Psoas muscle (tissue), 8 donors: ENCODE data around the gene NFATC2. TPM values are rescaled to one million over a fixed set of nuclear protein-coding genes. Genes with fewer than 3 reads are reported as not detected.

Source experiments
- ATAC-seq, 4 donors: fragments of 200-7000 bp; cut with Tn5 transposase; one replicate each; pipeline ENCODE4 v1.9.1; 2020; ENCODE audit warnings: moderate library complexity in 3 of 4, mild to moderate bottlenecking in 2 of 4
- DNase-seq, 2 donors: peaks; one replicate each; pipeline ENCODE4 v3.0.0-alpha.2; 2020
- H3K27ac ChIP-seq: fragments of 200-600 bp; one replicate; pipeline ENCODE4 v1.8.0; 2022
- H3K27me3 ChIP-seq, 3 donors: fragments of 200-600 bp in 1 of 3; one replicate each; pipeline versions ENCODE4 v1.6.1 to v1.8.0; 2013 to 2022; ENCODE audit warnings: low read length in 2 of 3, mild to moderate bottlenecking in 2 of 3, moderate library complexity in 1 of 3; ENCODE audit not compliant: insufficient read depth in 3 of 3
- H3K36me3 ChIP-seq, 2 donors: fragments of 200-600 bp in 1 of 2; one replicate each; pipeline versions ENCODE4 v1.6.1 to v1.8.0; 2013 to 2022; ENCODE audit warnings: low read depth in 1 of 2, mild to moderate bottlenecking in 1 of 2, moderate library complexity in 1 of 2; ENCODE audit not compliant: insufficient read depth in 1 of 2
- H3K4me1 ChIP-seq: fragments of 200-600 bp; one replicate; pipeline ENCODE4 v1.8.0; 2022
- H3K4me3 ChIP-seq: fragments of 200-600 bp; one replicate; pipeline ENCODE4 v1.8.0; 2022; ENCODE audit warnings: mild to moderate bottlenecking
- H3K9me3 ChIP-seq: fragments of 200-600 bp; one replicate; pipeline ENCODE4 v1.8.0; 2022
- WGBS, 3 donors: extraction: QIAGEN DNeasy Blood & Tissue Kit; methylation state at CpG; one replicate each; pipeline versions ENCODE4 v1.1.6 to v1.1.7; 2013; 5-methylcytosine and 5-hydroxymethylcytosine counted together
- intact Hi-C, 2 donors: fragments of 100-400 bp; cut with DNase I; formaldehyde crosslinking; loops; one replicate each; pipeline versions ENCODE4 v1.11.0 to v1.14.2; 2022
- polyA plus RNA-seq, 3 donors: library from polyadenylated mRNA; stranded (reverse); fragments of 200-250 nt; gene quantifications; one replicate each; pipeline ENCODE4 v1.2.3, GENCODE V29; 2013
- total RNA-seq, 4 donors: library from RNA; stranded (reverse); fragmentation: NEBNext Ultra II Directional in 2 of 4; extraction: Animal tissue kit (Norgen Biotek cat#: 25700) in 2 of 4; gene quantifications; one replicate each; pipeline versions ENCODE4 v1.2.1 to v1.2.4, GENCODE V29; 2021 to 2023
- TF ChIP-seq, protein P1 (sequence below): fragments of 200-600 bp; IDR thresholded peaks from one replicate; pipeline ENCODE4 v1.8.0; 2022; ENCODE audit warnings: antibody characterized with exemption
- donor health status: healthy with polysubstance abuse.
- donor health status: DM: no; HTN: no; CAD: no; lungs with moderate emphysema.
- donor health status: Bipolar disorder and iron deficiency.
- donor health status: healthy.
- donor health status: DM: yes; HTN: yes; CAD: no.
- donor health status: DM: no; HTN: no; CAD: no.
- donor health status: DM: no; HTN: no; CAD: no.
- donor health status: DM: yes; HTN: yes; CAD: no.

The NFATC2 gene
- total and polyA plus RNA-seq, 7 donors = 0.18 to 3.1 (median 0.64) TPM

- Histone ChIP-seq H3K36me3 (no peaks in the 10 kb centered on the region), H3K27me3 (no peaks in the 10 kb centered on the region), H3K4me1 (peaks cover 25% of the 10 kb centered on the region), H3K27ac (no peak overlapping the region), H3K9me3 (no peaks in the 10 kb centered on the region), H3K4me3 (no peak overlapping the region)
- DNase-seq = no peak
- intact Hi-C loops = no loop called here
- ATAC-seq = no peak
- 89 to 93% (median 90%) methylated on average over 10 of the region's 10 CpGs for WGBS, 3 donors
- TF ChIP-seq, protein P1, sequence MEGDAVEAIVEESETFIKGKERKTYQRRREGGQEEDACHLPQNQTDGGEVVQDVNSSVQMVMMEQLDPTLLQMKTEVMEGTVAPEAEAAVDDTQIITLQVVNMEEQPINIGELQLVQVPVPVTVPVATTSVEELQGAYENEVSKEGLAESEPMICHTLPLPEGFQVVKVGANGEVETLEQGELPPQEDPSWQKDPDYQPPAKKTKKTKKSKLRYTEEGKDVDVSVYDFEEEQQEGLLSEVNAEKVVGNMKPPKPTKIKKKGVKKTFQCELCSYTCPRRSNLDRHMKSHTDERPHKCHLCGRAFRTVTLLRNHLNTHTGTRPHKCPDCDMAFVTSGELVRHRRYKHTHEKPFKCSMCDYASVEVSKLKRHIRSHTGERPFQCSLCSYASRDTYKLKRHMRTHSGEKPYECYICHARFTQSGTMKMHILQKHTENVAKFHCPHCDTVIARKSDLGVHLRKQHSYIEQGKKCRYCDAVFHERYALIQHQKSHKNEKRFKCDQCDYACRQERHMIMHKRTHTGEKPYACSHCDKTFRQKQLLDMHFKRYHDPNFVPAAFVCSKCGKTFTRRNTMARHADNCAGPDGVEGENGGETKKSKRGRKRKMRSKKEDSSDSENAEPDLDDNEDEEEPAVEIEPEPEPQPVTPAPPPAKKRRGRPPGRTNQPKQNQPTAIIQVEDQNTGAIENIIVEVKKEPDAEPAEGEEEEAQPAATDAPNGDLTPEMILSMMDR = no peak
Observed at GRCh38 chr20:51398083-51398482, 144.4 kb downstream of the NFATC2 start.

- TF ChIP-seq, protein P1 = no peak
- Histone ChIP-seq H3K27me3 (no peaks in the 10 kb centered on the region), H3K9me3 (no peaks in the 10 kb centered on the region), H3K27ac (no peak overlapping the region), H3K36me3 (no peaks in the 10 kb centered on the region), H3K4me3 (no peak overlapping the region), H3K4me1 (peaks cover 29% of the 10 kb centered on the region)
- intact Hi-C loops = no loop called here
- DNase-seq (no peak), ATAC-seq (no peak)
- WGBS, 3 donors = 87 to 93% (median 92%) methylated on average over 6 of the region's 6 CpGs
Observed at GRCh38 chr20:51397137-51397536, 145.4 kb downstream of the NFATC2 start.

DNA sequence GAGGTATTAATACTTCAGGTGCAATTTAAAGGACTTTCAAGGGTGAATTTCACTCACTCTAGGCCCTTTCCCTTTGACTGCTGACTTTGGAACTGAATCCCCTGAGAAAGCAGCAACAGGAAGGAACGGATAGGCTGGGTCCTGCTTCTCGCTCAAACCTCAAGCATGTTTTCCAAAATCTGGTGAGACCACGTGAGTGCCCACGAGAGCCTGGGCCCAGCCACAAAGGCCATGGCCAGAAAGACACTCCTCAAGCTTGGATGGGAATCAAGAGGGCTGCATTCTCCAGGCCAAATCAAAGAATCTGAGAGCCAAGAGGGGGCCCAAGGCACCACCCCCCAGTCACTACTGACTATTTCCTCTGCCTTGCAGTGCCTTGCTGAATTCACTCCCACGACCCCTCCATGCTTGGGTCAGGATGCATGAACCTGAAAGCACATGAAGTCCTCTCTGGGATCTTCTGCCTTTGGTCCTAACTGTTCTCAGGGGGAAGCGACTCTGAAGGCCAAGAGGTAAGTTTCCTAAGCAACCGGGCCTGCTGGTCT lies 146.1 kb downstream of the NFATC2 start:
- no peaks in the 10 kb centered on the region for H3K36me3 ChIP-seq
- no peak overlapping the region for H3K4me3 ChIP-seq
- H3K9me3 ChIP-seq = no peaks in the 10 kb centered on the region
- 68 to 75% (median 71%) methylated on average over 7 of the region's 7 CpGs for WGBS, 3 donors
- intact Hi-C loops = no loop called here
- H3K4me1 ChIP-seq = peaks cover 29% of the 10 kb centered on the region
- ATAC-seq (no peak), DNase-seq (no peak)
- no peaks in the 10 kb centered on the region for H3K27me3 ChIP-seq
- no peak overlapping the region for H3K27ac ChIP-seq
- TF ChIP-seq, protein P1 = no peak

GRCh38 chr20:51394706-51395105 lies 147.8 kb downstream of the NFATC2 start:
- TF ChIP-seq, protein P1 = no peak
- Histone ChIP-seq H3K27ac (no peak overlapping the region), H3K27me3 (no peaks in the 10 kb centered on the region), H3K36me3 (peaks cover 0 to 10% of the 10 kb centered on the region in 2 donors), H3K4me1 (peaks cover 35% of the 10 kb centered on the region), H3K4me3 (no peak overlapping the region), H3K9me3 (no peaks in the 10 kb centered on the region)
- DNase-seq (no peak), ATAC-seq (no peak)
- 65 to 80% (median 71%) methylated on average over 6 of the region's 6 CpGs for WGBS, 3 donors
- intact Hi-C loops = no loop called here

- no peak for DNase-seq
- H3K4me3 ChIP-seq = no peak overlapping the region
- intact Hi-C loops = no loop called here
- H3K4me1 ChIP-seq = peaks cover 31% of the 10 kb centered on the region
- H3K27me3 ChIP-seq = no peaks in the 10 kb centered on the region
- 10 to 26% (median 23%) methylated on average over 6 of the region's 6 CpGs for WGBS, 3 donors
- peak in 3 of 4 donors; percentile 20 to 47 (median 28) for ATAC-seq
- H3K27ac ChIP-seq = no peak overlapping the region
- TF ChIP-seq, protein P1 = no peak
- peaks cover 0 to 10% of the 10 kb centered on the region in 2 donors for H3K36me3 ChIP-seq
- no peaks in the 10 kb centered on the region for H3K9me3 ChIP-seq
Observed at GRCh38 chr20:51393571-51393970, 148.9 kb downstream of the NFATC2 start.
